Anterior cingulate cortex (tissue), 58 donors: ENCODE data around the gene WSB1.
A peak's percentile ranks its signal among the peaks of the same experiment; 100 is the strongest.

Experiments used
- DNase-seq, 58 donors: peaks; one replicate each; lab custom pipeline; 2025; lab: John Stamatoyannopoulos, UW

Gene WSB1

GRCh38 chr17:27353461-27354050 lies 59.6 kb downstream of the WSB1 start:
- peak in 56 of 58 donors; percentile 28 to 88 (median 68) for DNase-seq

GRCh38 chr17:27354051-27354490 lies 60.2 kb downstream of the WSB1 start:
- no peak for DNase-seq

GRCh38 chr17:27354491-27355081 lies 60.7 kb downstream of the WSB1 start:
- no peak for DNase-seq

DNA sequence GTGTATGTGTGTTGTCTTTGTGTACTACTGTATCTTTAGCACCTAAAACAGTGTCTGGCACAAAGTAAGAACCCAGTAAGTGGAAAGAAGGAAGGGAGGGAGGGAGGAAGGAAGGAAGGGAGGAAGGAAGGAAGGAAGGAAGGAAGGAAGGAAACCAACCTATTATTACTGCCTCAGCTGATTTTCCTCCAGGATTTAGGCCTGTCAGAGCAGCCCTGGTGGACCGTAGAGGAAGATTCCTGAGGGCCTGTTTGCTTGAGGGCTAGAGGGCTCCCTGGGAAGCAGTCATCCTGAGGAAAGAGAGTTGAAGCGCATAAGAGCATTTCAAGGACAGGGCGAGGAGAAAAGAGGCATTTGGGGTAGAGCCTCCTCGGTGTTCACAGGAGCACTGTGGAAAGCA lies 61.5 kb downstream of the WSB1 start:
- no peak for DNase-seq

- no peak for DNase-seq
Observed at GRCh38 chr17:27356091-27356705, 62.3 kb downstream of the WSB1 start.

DNA sequence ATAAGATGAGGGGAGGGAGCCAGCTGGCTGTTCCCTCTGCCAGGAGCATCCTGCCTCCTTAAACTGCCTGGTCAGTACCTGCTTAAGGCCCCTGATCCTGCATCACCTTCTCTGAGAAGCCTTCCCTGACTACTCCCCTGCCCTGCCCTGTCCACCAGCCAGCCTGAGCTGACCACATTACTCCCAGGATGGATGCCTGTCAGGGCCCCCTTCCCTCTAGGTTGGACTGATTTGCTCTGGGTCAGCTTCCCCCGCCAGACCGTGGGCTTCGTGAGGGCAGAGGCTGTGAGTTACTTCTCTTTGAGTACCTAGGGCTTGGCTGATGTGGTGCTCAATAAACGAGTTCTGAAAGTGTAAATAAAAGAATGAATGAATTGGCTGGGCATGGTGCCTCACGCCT lies 63.3 kb downstream of the WSB1 start:
- no peak for DNase-seq

DNA sequence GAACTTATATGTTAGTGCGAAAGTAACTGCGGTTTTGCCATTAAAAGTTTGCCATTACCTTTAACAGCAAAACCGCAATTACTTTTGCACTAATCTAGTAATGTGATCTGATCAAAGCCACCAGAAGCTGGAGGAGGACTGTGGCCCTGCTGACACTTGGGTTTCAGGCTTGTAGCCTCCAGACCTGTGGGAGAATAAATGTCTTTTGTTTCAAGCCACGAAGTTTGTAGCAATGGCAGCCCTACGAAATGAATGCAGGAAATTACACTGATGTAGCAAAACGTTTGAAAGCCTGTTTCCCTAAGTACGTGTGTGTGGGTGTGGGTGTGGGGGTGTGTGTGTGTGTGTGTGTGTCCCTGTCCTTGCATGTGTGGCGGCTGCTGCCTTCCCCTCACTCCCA lies 66.6 kb downstream of the WSB1 start:
- DNase-seq, result no peak

- no peak for DNase-seq
Observed at GRCh38 chr17:27361695-27362094, 67.8 kb downstream of the WSB1 start.

- DNase-seq, result no peak
Observed at GRCh38 chr17:27362503-27362902, 68.6 kb downstream of the WSB1 start.

GRCh38 chr17:27362909-27363308 lies 69.0 kb downstream of the WSB1 start:
- no peak for DNase-seq

- DNase-seq, result no peak
Observed at GRCh38 chr17:27363326-27363725, 69.4 kb downstream of the WSB1 start.
